Measurements from ENCODE around the gene KATNAL1.
"Not testable (repeated sequence)": the region's sequence is repeated elsewhere in the genome, so short reads cannot be mapped to it uniquely, and the experiment has no call there.

KATNAL1 gene

GRCh38 chr13:30290812-30291436 is 16.4 kb downstream of the KATNAL1 start:
- no peak for DNase-seq

GRCh38 chr13:30289533-30289932 is 17.8 kb downstream of the KATNAL1 start:
- DNase-seq: no peak

DNA sequence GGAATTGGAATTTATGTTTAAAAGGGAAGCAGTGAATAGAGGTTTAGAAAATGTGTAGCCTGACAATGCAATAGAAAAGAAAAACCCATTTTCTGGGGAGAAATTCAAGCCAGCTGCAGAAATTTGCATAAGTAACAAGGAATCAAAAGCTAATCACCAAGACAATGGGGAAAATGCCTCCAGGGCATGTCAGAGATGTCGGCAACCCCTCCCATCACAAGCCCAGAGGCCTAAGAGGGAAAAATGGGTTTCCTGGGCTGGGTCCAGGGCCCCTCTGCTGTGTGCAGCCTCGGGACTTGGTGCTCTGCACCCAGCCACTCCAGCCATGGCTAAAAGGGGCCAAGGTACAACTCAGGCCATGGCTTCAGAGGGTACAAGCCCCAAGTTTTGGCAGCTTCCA is 21.3 kb downstream of the KATNAL1 start:
- DNase-seq: not testable (repeated sequence)

DNA sequence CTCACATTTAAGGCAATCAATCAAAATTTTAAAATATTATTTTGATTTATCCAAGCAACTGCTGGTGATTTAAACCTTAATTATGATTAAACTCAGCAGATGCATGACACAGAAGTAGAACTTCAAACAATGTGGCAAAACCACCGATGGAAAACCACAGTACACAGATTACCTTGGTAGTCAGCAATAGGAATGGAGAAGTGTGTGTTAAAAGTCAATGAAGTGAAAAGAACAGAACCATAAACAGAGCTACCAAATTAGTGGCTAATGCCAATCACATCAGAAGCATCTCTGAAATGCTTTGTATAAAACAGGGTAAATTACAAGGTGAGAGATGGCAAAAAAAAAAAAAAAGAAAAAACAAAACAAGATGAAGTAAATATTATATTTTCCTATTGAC is 31.2 kb downstream of the KATNAL1 start:
- DNase-seq: peak; percentile 67

- no peak for DNase-seq
Measured at GRCh38 chr13:30274083-30274482, 33.3 kb downstream of the KATNAL1 start.

DNA sequence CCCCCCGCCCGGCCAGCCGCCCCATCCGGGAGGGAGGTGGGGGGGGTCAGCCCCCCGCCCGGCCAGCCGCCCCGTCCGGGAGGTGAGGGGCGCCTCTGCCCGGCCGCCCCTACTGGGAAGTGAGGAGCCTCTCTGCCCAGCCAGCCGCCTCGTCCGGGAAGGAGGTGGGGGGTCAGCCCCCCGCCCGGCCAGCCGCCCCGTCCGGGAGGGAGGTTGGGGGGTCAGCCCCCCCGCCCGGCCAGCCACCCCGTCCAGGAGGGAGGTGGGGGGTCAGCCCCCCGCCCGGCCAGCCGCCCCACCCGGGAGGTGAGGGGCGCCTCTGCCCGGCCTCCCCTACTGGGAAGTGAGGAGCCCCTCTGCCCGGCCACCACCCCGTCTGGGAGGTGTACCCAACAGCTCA is 37.3 kb downstream of the KATNAL1 start:
- not testable (repeated sequence) for DNase-seq

DNA sequence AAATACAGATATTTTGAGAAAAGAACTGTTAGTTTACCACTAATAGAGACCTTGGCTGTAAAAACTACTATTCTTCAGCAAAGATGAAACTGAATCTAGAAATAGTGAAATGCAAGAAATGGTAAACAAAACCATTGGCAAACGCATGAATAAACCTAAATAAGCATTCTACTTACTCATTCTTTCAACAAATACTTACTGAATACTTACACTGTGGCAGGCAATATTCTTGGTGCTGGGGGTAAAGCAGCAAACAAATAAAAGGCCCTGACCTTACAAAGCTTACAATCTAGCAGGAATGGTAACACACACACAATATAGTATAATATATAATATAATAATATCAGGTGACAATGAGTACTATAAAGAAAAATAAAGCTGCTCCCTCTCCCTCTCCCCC is 38.7 kb downstream of the KATNAL1 start:
- no peak for DNase-seq

DNA sequence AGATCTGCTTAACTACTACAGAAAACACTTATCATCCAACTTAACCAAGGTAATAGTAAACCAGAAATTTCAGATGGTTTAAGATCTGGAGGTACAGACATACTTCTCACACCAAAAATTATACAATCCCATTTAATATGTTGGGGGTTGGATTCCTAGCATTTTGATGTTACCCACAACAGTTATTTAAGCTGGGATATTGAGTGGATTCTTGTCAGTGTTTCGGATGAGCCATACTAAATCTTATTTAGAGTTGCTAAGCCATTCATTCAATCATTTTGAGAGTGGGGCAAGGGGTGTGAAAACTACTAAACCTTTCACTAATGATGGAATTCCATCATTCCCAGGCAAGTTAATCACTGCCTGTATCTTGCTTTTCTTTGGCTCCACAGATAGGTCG is 40.6 kb downstream of the KATNAL1 start:
- no peak for DNase-seq

- not testable (repeated sequence) for DNase-seq
Measured at GRCh38 chr13:30259149-30259733, 48.1 kb downstream of the KATNAL1 start.

GRCh38 chr13:30257468-30258099 is 49.8 kb downstream of the KATNAL1 start:
- no peak for DNase-seq

DNA sequence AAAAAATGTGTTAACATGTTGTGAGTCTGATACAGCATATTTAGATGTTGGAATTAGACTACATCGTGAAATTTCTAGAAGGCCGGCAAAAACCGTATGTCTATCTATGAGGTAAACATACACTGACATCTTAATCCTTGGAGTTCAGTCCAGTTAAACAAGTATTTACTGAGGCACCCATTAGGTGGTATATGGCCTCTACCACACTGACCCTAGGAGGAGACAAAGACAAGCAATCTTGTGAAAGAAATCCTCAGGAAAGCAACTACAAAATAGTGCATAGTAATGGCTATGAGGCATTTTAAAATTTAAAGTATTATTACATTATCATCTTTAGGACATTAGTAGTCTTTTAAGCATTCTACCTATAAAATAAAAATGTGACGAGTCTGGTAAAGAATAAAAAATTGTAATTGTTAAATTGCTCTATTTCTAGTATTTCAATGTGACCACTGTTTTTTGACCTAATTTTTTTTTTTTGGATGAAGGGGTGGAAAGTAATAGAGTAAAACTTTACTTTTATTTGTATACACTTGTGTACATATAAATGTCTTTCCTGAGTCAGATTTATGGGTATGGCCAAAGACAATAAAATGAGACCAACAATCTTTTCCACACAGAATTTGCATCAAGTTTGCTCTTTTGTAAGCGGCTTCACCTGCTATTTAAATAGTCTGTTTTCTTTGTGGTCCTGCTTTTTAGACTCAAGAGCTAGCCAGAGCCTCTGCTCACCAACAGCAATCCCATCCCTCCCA is 50.5 kb downstream of the KATNAL1 start:
- no peak for DNase-seq

DNA sequence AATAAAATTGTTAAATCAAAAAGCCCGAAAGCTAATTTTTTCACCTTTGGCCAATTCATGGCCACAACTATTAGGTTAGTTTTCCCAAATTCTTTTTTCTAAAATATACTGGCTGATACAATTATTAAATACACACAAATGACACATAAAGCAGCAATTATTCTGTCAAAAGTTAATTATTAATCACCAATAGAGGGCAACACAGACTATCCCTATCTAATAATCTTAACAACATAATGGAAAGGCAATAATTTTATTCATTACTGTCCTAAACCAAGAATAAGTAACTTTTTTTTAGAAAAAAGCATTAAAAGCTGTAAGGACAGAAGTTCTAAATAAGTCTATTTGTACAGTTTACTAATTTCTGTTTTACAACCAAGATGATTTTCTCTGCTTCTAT is 51.7 kb downstream of the KATNAL1 start:
- DNase-seq: no peak

DNA sequence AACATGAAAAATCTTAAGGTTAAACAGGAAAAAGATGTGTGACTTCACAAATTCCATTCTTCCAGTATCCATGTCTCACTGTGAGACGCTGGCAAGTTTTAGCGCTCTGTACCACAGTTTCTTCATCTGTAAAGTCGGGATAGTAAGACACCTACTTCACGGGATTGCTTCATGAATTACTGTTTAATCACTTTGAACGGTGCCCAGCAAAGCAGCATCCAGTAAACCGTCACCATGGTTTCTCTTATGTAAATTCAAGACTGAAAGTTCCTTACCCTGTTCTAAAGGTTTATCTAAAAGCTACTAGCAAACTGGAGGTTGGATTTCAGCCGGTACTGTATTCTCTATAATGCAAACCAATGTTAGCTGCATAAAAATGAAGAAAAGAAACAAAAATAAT is 53.5 kb downstream of the KATNAL1 start:
- no peak for DNase-seq

DNA sequence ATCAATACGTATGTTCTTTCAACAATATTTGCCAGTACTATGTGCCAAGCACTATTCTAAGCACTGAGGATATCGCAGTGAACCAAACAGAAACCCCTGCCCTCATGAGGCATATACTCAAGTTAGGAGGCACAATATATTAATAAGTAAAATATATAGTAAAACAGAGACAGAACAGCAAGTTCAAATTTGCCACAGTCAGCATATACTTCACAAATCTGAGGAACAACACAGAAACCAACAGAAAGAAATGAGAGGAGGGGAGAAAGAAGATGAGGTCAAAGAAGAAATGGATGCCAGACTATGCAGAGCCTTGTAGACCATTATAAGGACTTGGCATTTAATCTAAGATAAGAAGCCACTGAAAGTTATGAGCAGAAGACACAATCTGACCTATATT is 59.9 kb downstream of the KATNAL1 start:
- DNase-seq: no peak

- no peak for DNase-seq
Measured at GRCh38 chr13:30241532-30241931, 65.8 kb downstream of the KATNAL1 start.

DNA sequence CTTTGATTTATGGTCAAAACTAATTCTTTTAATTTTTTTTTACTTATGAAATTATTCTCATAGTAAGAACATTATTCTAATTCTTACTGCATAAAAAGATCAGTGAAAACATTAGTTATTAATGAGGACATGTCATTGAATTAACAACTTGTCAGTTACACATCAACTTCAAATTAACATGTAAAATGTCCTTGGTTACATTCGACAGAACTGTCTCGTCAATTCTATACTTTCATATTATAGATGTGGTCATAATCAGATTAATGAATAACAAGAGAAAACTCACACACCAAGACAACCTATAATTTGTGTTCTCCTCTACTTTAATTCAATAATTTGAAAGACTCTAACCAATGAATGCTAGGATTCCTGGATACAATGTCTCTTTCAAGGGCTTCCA is 66.7 kb downstream of the KATNAL1 start:
- DNase-seq: no peak

DNA sequence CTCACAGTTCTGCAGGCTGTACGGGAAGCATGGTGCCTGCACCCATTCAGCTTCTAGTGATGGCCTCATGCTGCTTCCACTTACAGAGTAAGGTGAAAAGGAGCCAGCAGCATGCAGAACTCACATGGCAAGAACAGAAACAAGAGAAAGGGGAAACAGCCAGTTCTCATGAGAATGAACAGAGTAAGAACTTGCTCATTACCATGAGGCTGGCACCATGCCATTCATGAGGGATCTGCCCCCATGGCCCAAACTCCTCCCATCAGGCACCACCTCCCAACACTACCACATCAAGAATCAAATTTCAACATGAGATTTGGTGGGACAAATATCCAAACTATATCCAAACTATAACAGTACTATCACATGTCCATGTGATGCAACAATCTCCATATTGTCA is 72.1 kb downstream of the KATNAL1 start:
- no peak for DNase-seq

DNA sequence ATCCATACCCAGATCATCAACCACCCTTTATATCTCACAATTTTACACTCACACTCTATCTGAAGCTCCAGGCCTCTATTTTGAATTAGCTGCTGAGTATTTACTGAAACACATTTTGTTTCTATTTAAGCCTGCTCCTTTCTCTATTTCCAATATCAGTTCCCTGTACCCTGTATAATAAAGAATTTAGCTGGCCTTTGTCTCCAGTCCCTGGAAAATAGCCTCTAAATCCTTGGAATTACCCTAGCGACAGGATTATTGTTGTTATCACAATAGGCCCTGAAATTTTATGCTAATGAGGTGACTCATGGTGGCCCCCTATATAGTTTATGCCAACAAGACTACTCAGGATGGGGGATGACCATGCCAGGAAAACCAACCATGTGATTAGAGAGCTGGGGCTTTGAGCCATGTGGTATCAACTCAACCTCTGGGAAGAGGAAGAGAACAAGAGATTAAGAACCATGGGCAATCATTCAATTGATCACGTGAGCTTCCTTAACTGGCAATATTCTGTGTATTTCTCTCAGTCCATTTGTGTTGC is 72.7 kb downstream of the KATNAL1 start:
- no peak for DNase-seq

- peak; percentile 10 for DNase-seq
Measured at GRCh38 chr13:30224732-30225131, 82.6 kb downstream of the KATNAL1 start.

- DNase-seq: no peak
Measured at GRCh38 chr13:30222254-30222653, 85.1 kb downstream of the KATNAL1 start.

- DNase-seq: no peak
Measured at GRCh38 chr13:30216111-30216510, 91.2 kb downstream of the KATNAL1 start.

- no peak for DNase-seq
Measured at GRCh38 chr13:30212256-30212655, 95.1 kb downstream of the KATNAL1 start.

DNA sequence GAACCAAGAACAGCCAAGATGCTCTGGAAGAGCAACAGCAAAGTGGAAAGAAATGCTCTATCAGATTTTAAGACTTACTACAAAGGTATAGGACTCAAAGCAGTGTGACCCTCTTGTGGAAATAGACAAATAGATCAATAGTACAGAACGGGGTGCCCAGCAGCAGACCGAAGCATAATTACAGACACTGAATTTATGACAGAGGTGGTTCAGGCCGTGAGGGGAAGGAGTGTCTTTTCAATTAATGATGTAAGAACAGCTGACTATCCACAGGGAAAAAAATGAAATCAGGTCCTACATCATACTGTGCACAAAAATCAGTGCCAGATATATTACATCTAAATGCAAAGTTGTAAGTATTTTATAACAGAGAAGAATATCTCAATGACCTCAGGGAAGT is 95.6 kb downstream of the KATNAL1 start:
- no peak for DNase-seq

GRCh38 chr13:30204564-30204963 is 102.8 kb downstream of the KATNAL1 start:
- DNase-seq: no peak

Measured in kidney glomerular epithelial cell (primary cell).